GM12875 (cell line): Measurements from ENCODE around the gene RPSA.

Experiments
- H3K4me3 ChIP-seq: one replicate; pipeline ENCODE4 v1.5.1; 2011; ENCODE audit warnings: low read depth, low read length, control low read depth
- TF ChIP-seq, protein P1 (sequence below): IDR thresholded peaks from 2 replicates; pipeline ENCODE4 v1.5.1; 2011; ENCODE audit warnings: low read depth, mild to moderate bottlenecking, control low read depth, inconsistent platforms, low read length, moderate library complexity, borderline replicate concordance; ENCODE audit not compliant: insufficient read depth

The RPSA gene

DNA sequence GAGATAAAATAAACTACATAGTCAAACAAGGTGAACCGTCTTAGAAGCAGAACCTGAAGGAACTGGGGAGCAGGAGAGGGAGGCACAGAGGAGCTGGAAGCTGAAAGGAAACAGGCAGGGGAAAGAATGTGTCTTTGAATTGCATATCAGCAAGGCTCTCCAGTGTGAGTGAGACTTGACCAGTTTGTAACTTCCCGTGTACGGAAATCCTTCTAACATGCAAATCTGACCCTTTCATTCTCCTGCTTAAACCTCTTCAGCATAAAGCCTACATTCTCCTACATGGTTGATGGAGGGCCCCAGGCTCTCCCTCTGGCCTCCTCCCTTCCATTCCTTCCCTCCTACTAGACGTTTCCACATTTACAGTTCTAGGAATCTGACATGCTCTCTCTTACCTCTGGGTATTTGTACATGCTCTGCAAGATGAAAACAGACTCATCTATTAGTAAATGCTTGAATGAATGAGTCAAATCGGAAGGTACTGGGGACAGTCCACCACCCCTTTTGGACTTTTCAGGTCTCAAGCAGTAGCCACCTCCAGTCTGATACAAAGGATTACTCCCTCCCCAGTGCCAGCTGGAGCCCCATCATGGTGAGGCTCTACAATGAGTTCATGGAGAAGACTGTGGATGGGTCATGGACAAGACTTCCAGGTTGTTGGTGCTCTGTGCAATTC, 29.4 kb upstream of the RPSA start:
- TF ChIP-seq, protein P1, sequence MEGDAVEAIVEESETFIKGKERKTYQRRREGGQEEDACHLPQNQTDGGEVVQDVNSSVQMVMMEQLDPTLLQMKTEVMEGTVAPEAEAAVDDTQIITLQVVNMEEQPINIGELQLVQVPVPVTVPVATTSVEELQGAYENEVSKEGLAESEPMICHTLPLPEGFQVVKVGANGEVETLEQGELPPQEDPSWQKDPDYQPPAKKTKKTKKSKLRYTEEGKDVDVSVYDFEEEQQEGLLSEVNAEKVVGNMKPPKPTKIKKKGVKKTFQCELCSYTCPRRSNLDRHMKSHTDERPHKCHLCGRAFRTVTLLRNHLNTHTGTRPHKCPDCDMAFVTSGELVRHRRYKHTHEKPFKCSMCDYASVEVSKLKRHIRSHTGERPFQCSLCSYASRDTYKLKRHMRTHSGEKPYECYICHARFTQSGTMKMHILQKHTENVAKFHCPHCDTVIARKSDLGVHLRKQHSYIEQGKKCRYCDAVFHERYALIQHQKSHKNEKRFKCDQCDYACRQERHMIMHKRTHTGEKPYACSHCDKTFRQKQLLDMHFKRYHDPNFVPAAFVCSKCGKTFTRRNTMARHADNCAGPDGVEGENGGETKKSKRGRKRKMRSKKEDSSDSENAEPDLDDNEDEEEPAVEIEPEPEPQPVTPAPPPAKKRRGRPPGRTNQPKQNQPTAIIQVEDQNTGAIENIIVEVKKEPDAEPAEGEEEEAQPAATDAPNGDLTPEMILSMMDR: no peak

DNA sequence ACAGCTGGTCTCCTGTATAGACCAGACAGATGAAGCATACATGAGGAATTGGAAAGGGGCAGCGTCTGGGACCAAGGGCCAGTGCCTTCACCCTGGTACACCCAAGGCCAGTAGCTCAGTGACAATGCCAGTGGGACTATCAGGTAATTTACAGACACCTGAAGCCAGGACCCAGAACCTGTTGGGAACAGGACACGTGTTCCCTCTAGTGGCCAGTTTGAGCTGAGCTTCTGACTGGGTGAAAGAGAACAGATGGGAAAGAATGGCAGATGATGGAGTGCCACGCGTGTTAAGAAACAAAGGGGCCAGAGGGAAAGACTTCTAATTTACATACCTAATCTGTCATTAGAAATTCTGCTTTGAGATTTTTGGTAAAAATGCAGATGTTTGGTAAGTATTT, 28.4 kb upstream of the RPSA start:
- TF ChIP-seq, protein P1: peak; percentile 93
- no peak overlapping the region for H3K4me3 ChIP-seq

More for the DNA sequence above, 29.4 kb upstream of the RPSA start:
- no peak overlapping the region for H3K4me3 ChIP-seq

DNA sequence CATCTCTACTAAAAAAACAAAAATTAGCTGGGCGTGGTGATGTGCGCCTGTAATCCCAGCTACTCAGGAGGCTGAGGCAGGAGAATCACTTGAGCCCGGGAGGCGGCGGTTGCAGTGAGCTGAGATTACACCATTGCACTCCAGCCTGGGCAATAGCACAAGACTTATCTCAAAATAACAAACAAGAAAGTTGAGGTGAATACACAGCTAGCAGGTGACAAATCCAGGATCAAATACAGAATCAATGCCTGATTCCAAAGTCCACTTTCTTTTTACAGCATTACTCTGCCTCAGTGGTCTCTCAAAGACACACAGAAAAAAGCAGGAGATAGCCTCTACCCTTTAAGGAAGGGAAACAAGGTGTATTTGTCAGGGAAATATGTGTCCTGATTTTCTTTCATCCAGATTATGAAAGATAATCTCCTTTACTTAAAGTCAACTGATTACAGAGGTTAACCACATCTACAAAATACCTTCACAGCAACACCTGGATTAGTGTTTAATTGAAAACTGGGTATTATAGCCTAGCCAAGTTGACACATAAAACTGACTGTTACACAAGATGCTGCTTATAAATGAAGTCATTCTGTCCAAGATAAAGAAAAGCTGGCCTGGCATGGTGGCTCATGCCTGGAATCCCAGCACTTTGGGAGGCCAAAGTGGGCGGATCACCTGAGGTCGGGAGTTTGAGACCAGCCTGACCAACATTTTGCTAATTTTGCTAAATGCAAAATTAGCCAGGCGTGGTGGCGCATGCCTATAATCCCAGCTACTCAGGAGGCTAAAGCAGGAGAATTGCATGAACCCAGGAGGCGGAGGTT, 27.4 kb upstream of the RPSA start:
- TF ChIP-seq, protein P1: no peak
- no peak overlapping the region for H3K4me3 ChIP-seq

DNA sequence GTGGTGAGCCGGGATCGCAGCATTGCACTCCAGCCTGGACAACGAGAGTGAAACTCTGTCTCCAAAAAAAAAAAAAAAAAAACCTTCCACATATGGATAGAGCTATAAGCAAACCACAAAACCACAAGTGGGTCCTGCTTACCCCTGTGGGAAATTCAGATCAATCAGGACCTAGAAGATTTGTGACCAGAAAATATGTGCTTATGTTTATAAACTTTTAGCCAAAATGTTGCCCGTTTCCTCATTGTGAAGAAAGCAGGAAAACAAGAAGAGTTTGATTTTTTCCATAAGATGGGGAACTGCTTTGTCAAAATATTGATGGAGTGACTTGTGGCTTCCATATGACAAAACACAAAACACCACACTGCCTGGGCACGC, 26.8 kb upstream of the RPSA start:
- TF ChIP-seq, protein P1: no peak
- no peak overlapping the region for H3K4me3 ChIP-seq

DNA sequence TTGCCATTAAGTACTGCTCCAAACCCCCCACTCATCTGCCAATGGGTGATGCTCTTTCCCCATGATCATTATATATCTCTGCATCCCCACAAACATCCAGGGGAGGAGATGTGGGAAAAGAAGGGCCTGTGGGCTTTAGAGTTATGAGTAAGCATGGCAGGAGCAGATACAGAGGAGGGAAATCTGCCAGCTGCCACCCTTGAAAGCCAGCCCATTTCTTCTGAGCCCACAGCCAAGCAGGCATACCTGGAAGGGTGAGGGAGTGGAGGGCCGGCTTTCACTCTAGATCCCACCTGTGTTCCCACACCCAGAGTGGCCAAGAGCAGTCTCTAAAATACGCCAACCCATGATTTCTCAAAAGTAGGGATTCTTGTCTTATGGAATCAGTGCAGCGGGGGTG, 25.1 kb upstream of the RPSA start:
- H3K4me3 ChIP-seq: no peak overlapping the region
- TF ChIP-seq, protein P1: no peak

DNA sequence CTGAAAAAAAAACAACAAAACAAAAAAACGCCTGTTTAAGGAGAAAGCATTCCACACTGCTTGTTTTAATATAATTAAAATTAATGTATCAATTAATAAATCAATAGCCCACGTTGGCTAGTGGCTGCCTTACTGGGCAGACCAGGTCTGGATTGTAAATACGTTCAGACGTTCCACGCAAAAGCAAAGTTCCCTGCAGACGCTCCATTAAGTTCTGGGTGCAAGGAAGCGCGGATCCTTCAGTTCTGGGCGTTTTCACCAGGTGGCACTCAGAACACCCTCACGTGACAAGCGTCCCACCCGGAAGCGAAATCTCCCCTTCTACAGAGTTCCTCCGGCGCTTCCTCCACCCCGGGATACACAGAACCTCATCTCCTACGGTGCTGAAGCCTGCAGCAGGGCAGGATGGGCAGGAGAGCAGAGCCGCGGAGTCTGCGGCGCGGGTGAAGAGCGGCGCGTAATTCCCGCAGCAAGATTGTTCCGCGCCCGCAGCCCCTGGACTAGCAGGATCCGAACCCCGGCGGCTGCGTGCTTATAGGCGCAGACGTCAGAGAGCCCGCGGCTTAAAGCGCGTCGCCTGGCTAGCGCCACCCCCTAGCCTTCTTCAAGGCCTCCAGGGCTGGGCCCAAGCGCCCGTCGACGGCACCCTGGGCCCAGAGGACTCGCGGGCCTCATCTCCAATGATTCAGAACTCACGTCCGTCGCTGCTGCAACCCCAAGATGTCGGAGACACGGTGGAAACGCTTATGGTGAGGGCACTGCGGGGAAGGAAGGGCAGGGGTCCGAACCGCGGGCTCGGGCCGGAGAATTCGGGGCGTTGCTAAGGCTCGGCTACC, 23.3 kb upstream of the RPSA start, which contains the start of gene SLC25A38:
Gene SLC25A38 (plus strand): TSS at position 326 of the 836 bp plus-strand sequence. CDS start 355 bp downstream, at position 681.
- TF ChIP-seq, protein P1: peak; percentile 42; the same call in 1 of the 2 replicates
- peak within 1 kb of the TSS; percentile 93 for H3K4me3 ChIP-seq
